Measurements from ENCODE around the gene TMUB1.
A peak's percentile ranks its signal among the peaks of the same experiment; 100 is the strongest.

The TMUB1 gene

DNA sequence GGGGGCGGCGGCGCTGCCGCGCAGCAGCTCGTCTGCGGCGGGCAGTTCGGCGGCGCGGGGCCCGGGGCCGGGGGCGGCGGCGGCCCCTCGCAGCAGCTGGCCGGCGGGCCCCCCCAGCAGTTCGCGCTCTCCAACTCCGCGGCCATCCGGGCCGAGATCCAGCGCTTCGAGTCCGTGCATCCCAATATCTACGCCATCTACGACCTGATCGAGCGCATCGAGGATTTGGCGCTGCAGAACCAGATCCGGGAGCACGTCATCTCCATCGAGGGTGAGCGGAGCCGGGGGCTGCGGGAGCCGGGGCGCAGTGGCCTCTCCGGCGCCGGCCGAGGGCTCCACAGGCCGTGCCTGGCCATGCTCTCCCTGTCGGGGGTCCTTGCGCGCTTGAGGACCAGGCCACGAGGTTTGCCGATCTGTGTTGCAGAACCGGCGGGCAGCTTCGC is 3.5 kb upstream of the TMUB1 start:
- Histone ChIP-seq H4K20me1 (peaks cover 28 to 58% (median 41%) of the 10 kb centered on the region in 11 experiments; a peak in 21 of 22 replicates), H3K27me3 (peaks cover 0 to 59% (median 48%) of the 10 kb centered on the region in 11 experiments; a peak in 18 of 22 replicates), H3K4me1 (peaks cover 58 to 82% (median 72%) of the 10 kb centered on the region in 10 experiments), H3K4me3 (peak overlapping the region; percentile 71 to 98 (median 76)), H3K27ac (peak overlapping the region; percentile 72 to 92 (median 78)), H3K4me2 (peak overlapping the region; percentile 94 to 100 (median 99)), H3K9me3 (replicated peaks in 1 of 11) (no peaks in the 10 kb centered on the region), H3K9ac (peak overlapping the region; percentile 78 to 91 (median 85)), H3K36me3 (peaks cover 0 to 5% (median 0%) of the 10 kb centered on the region in 11 experiments; a peak in 10 of 22 replicates)
- TF ChIP-seq Cebpa-rat (IDR thresholded peaks at IDR 0.05), result no peak

DNA sequence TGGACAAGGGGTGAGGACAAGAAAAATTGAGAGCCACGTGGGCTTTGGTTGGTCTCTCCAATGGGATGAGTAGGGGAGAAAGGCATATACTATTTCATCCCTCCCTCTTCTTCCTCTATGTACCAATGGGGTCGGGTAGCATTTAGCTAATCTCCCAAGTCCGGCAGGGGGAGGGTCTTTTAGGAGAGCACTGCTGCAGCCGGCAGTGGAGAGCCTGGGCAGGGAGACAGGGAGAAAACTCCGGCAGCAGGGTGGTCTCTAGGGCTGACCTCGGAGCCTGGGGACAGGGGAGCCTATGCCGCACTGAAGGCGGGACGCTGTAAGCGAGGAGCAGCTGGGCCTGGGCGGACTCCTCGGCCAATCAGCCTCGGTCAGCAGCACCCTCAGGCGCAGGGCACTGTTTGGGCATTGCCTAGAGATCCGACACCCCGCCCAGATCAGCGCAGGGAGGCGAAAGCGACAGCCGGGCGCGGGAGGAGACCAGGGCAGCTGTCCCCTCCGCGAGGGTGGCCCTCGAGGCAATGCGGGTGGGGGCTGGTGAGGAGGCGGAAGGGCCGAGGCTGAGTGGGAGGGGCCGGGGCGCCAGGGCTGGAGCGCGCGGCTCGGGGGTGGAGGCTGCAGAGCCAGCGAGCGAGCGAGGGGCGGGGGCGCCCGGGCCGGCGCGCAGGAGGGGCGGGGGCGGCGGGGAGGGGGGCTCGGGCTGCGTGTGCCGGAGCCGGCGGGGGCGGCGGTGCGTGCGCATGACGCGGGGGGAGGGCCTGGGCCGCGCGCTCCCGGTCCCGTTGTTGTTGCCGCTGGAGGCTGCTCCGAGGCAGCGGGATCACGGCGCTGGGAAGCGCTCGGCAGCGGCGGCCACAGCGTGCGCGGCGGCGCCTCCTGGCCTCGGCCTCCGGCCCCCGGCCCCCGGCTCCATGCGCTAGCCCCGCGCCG is 2.7 kb upstream of the TMUB1 start, which contains the start of gene AGAP3:
Gene AGAP3, plus strand, starts transcription at position 785 of the 930 bp plus-strand sequence. CDS start 267 bp downstream, outside the sequence.
- H4K20me1 ChIP-seq, result peaks cover 20 to 57% (median 32%) of the 10 kb centered on the region in 11 experiments; a peak in 21 of 22 replicates
- peak within 1 kb of the TSS; percentile 78 to 91 (median 85) for H3K9ac ChIP-seq
- no peaks in the 10 kb centered on the region for H3K9me3 ChIP-seq (replicated peaks in 1 of 11)
- TF ChIP-seq Cebpa-rat (IDR thresholded peaks at IDR 0.05), result no peak
- H3K36me3 ChIP-seq, result peaks cover 0 to 9% (median 6%) of the 10 kb centered on the region in 11 experiments; a peak in 4 of 22 replicates
- H3K4me3 ChIP-seq, result peak within 1 kb of the TSS; percentile 71 to 98 (median 76)
- H3K27me3 ChIP-seq, result peaks cover 0 to 59% (median 48%) of the 10 kb centered on the region in 11 experiments; a peak in 18 of 22 replicates
- H3K27ac ChIP-seq, result peak within 1 kb of the TSS; percentile 72 to 92 (median 78)
- peaks cover 58 to 83% (median 77%) of the 10 kb centered on the region in 10 experiments for H3K4me1 ChIP-seq
- H3K4me2 ChIP-seq, result peak within 1 kb of the TSS; percentile 94 to 100 (median 99)

DNA sequence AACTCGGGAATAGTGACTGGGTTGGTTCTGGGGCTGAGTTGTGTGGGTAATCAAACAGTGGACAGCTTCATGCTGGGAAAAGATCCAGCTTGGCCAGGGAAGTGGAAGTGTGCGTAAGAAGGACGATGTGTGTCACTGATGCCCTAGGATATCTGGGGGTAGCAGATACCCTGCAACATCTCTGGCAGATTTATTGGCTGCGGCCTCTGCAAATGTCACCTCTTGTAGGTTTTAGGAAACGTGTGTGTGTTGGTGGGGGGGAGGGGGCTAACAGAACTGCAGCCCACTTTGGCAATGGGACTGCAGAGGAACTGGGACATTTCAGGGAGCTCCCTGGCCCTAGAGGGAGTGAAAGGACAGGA is 2.0 kb upstream of the TMUB1 start:
- Histone ChIP-seq H3K36me3 (peaks cover 0 to 9% (median 6%) of the 10 kb centered on the region in 11 experiments; a peak in 3 of 22 replicates), H3K4me1 (peaks cover 52 to 80% (median 74%) of the 10 kb centered on the region in 10 experiments), H4K20me1 (peaks cover 13 to 51% (median 28%) of the 10 kb centered on the region in 11 experiments; a peak in 17 of 22 replicates), H3K27me3 (peaks cover 0 to 59% (median 48%) of the 10 kb centered on the region in 11 experiments; a peak in 18 of 22 replicates), H3K9ac (peak overlapping the region; percentile 59 to 87 (median 82); a peak in 17 of 22 replicates), H3K9me3 (replicated peaks in 1 of 11) (no peaks in the 10 kb centered on the region), H3K27ac (peak overlapping the region in 3 of 11 experiments; percentile 46 to 61 (median 49); a peak in 3 of 22 replicates), H3K4me3 (peak overlapping the region; percentile 71 to 98 (median 76); a peak in 19 of 20 replicates), H3K4me2 (peak overlapping the region; percentile 90 to 100 (median 99))
- no peak for TF ChIP-seq Cebpa-rat (IDR thresholded peaks at IDR 0.05)

DNA sequence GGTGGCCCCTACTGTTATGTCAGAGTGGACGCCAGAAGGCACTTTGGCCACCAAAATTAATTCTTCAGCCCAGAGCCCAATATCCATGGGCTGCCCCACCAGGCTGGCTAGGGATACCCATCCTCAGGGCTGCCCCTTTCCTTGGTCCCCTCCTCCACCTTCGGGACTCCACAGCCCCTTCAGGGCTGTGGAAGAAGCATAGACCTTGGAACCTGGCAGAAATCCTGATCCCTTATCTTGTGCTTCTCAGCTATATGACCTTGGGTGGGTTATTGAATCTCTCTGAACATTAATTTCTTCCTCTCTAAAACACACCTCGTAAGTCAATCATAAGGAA is 499 bp upstream of the TMUB1 start:
- H3K27ac ChIP-seq, result peak overlapping the region in 2 of 11 experiments; percentile 65 to 88; a peak in 2 of 22 replicates
- H3K9me3 ChIP-seq (replicated peaks in 1 of 11), result no peaks in the 10 kb centered on the region
- peak overlapping the region; percentile 91 to 100 (median 99) for H3K4me2 ChIP-seq
- no peak for TF ChIP-seq Cebpa-rat (IDR thresholded peaks at IDR 0.05)
- peaks cover 53 to 78% (median 72%) of the 10 kb centered on the region in 10 experiments for H3K4me1 ChIP-seq
- H3K9ac ChIP-seq, result peak overlapping the region; percentile 90 to 99 (median 97); a peak in 19 of 22 replicates
- H3K4me3 ChIP-seq, result peak overlapping the region; percentile 81 to 98 (median 86)
- H3K36me3 ChIP-seq, result peaks cover 0 to 15% (median 7%) of the 10 kb centered on the region in 11 experiments; a peak in 9 of 22 replicates
- H4K20me1 ChIP-seq, result peaks cover 4 to 49% (median 24%) of the 10 kb centered on the region in 11 experiments; a peak in 18 of 22 replicates
- H3K27me3 ChIP-seq, result peaks cover 0 to 49% (median 46%) of the 10 kb centered on the region in 11 experiments; a peak in 18 of 22 replicates

DNA sequence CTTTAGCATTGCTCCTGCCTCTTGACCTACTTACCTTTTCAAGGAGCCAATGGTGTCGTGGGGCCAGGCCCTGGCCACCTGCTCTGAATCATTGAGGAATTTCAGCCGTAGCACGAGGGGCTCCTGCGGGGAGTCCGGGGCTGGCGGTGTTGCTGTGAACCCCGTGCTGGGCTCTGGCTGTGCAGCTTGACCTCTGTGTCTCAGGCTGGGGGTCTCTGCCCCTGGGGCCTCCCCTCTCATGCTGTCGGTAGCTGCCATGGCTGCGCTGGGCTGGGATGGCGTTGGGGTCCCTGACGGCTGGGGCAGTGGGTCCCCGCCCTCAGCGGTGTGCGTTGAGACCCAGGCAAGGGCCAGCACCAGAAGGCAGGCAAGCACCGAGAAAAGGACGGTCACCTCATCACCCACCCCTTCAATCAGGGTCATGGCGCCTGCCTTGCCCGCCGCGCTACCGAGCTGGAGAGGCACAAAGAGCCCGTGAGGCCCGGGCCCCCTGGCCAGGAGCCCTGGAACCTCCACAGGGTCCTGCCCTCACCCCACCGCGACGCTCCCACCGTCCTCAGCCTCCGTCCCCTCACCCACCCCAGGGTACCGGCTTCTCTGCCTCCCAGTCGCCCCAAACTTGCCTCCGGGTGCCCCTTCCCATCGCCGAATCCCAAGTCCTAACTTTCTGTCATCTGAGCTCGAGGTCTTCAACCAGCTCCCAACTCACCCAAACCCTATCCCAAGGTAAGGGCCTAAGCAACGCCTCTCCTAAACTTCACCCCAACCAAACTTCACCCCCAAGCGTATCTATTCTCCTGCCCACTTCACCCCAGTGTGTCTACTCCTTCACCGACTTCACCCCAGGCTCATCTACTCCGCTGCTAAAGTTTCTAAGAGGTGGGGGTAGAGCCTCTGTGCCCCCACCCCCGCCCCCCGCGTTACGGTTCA is 887 bp downstream of the TMUB1 start:
- peaks cover 66 to 78% (median 72%) of the 10 kb centered on the region in 10 experiments for H3K4me1 ChIP-seq
- TF ChIP-seq Cebpa-rat (IDR thresholded peaks at IDR 0.05), result no peak

DNA sequence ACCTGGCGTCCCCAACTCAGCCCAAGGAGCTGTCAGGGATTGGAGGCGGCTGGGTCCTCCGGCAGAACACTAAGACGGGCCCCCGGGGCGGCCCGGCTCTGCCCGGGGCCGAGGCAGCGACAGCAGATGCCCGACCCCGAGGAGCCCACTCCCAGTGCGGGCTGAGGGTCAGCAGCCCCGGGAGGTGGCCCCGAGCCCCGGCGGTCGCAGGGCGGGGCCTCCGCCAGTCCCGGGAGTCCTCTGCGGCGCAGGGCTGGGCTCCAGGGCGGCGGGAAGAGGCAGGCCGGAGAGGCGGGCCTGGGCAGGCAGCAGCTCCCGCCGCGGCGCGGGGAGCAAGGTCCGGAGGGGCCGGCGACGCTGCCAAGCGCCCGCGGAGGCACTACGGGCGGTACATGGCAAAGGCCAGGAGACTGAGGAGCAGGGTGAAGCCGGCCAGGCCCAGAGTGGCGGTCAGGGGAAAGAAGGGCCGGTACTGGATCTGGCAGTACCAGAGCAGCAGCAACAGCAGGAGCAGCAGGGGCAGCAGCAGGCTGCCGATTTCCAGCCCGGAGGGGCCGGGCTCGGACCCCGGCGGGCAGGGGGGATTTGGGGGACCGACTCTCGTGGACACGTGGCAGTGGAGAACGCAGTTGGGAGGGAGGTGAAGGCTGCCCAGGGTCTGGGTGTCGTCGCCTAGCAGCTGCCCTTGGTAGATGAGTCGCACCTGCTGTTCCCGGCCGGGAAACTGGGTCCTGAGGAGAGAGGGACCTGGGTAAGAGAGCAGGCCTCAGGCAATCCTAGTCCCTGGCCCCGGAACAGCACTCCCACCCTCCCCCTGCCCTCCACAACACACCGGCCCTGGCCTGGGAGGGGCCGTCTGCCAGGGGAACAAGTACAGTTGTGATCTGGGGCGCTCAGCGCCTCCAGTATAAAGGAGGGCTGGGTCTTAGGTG is 1.9 kb downstream of the TMUB1 start:
- H3K9me3 ChIP-seq (replicated peaks in 1 of 11), result no peaks in the 10 kb centered on the region
- H3K4me3 ChIP-seq, result peak overlapping the region; percentile 81 to 98 (median 86)
- no peak for TF ChIP-seq Cebpa-rat (IDR thresholded peaks at IDR 0.05)
- H3K27me3 ChIP-seq, result peaks cover 0 to 26% (median 25%) of the 10 kb centered on the region in 11 experiments; a peak in 18 of 22 replicates
- peaks cover 0 to 52% (median 36%) of the 10 kb centered on the region in 11 experiments; a peak in 20 of 22 replicates for H4K20me1 ChIP-seq
- H3K4me1 ChIP-seq, result peaks cover 65 to 76% (median 72%) of the 10 kb centered on the region in 10 experiments
- H3K27ac ChIP-seq, result peak overlapping the region; percentile 82 to 98 (median 93)
- peak overlapping the region; percentile 98 to 100 (median 99) for H3K4me2 ChIP-seq
- H3K36me3 ChIP-seq, result peaks cover 8 to 32% (median 19%) of the 10 kb centered on the region in 11 experiments; a peak in 18 of 22 replicates
- H3K9ac ChIP-seq, result peak overlapping the region; percentile 90 to 99 (median 97)

More for the DNA sequence above, 887 bp downstream of the TMUB1 start:
- H4K20me1 ChIP-seq, result peaks cover 4 to 49% (median 31%) of the 10 kb centered on the region in 11 experiments; a peak in 21 of 22 replicates
- H3K4me3 ChIP-seq, result peak overlapping the region; percentile 81 to 98 (median 86)
- H3K36me3 ChIP-seq, result peaks cover 0 to 22% (median 9%) of the 10 kb centered on the region in 11 experiments; a peak in 11 of 22 replicates
- peak overlapping the region; percentile 98 to 100 (median 99) for H3K4me2 ChIP-seq
- H3K27ac ChIP-seq, result peak overlapping the region; percentile 25 to 98 (median 88)
- H3K9ac ChIP-seq, result peak overlapping the region; percentile 90 to 99 (median 97)
- no peaks in the 10 kb centered on the region for H3K9me3 ChIP-seq (replicated peaks in 1 of 11)
- peaks cover 0 to 35% (median 32%) of the 10 kb centered on the region in 11 experiments; a peak in 18 of 22 replicates for H3K27me3 ChIP-seq
